Measurements from ENCODE around the gene GLTPD2. TPM values are rescaled to one million over a fixed set of nuclear protein-coding genes. Genes with fewer than 3 reads are reported as not detected.

Gene GLTPD2
- total and polyA plus RNA-seq, 10 of the 15 experiments (the other 5 are each of a cell fraction or from before 2014, with no cell fraction given), result 0.16 to 0.34 TPM; not detected in 8

- no peak for TF ChIP-seq EZH2 (IDR thresholded peaks at IDR 0.05; ENCODE audit: borderline replicate concordance, control insufficient read depth, low read depth, low read length)
- peak; percentile 99 for TF ChIP-seq GATAD2B (conservative IDR thresholded peaks at IDR 0.05; ENCODE audit: low read depth)
- TF ChIP-seq ZNF622 (IDR thresholded peaks at IDR 0.05), result no peak
- no peak for TF ChIP-seq E2F8 (IDR thresholded peaks at IDR 0.05; ENCODE audit: low read depth, partially characterized antibody)
- TF ChIP-seq HCFC1 (IDR thresholded peaks at IDR 0.05; ENCODE audit: low read length), result no peak
- no peak for TF ChIP-seq FOS (IDR thresholded peaks at IDR 0.05; ENCODE audit: borderline replicate concordance, extremely low read depth, insufficient read length)
- TF ChIP-seq WRNIP1 (IDR thresholded peaks at IDR 0.05; ENCODE audit: borderline replicate concordance, low read depth, low read length), result no peak
- peak; percentile 71 to 86 (median 81) for TF ChIP-seq CTCF (IDR thresholded peaks at IDR 0.05 in 2 of 3, conservative IDR thresholded peaks at IDR 0.05 in 1 of 3; ENCODE audit: control insufficient read depth in 2 of 3, extremely low read depth in 1 of 3, insufficient read depth in 1 of 3, low read depth in 3 of 3, low read length in 3 of 3)
- TF ChIP-seq E4F1 (IDR thresholded peaks at IDR 0.05; ENCODE audit: borderline replicate concordance, partially characterized antibody), result no peak
- TF ChIP-seq JUNB (IDR thresholded peaks at IDR 0.05), result no peak
- TF ChIP-seq PBX3 (IDR thresholded peaks at IDR 0.05; ENCODE audit: insufficient replicate concordance, low read depth, low read length), result no peak
- TF ChIP-seq TCF7 (IDR thresholded peaks at IDR 0.05; ENCODE audit: borderline replicate concordance), result no peak
- no peak for TF ChIP-seq PML (IDR thresholded peaks at IDR 0.05; ENCODE audit: low read length)
- TF ChIP-seq YY1 (IDR thresholded peaks at IDR 0.05; ENCODE audit: low read depth, low read length), result no peak
- no peak for TF ChIP-seq ETV6 (conservative IDR thresholded peaks at IDR 0.05 in 1 of 2, IDR thresholded peaks at IDR 0.05 in 1 of 2; ENCODE audit: borderline replicate concordance in 1 of 2, low read depth in 1 of 2)
- no peak for TF ChIP-seq FOXM1 (IDR thresholded peaks at IDR 0.05; ENCODE audit: low read depth, low read length)
Measured at GRCh38 chr17:4789951-4790704, 1.4 kb downstream of the GLTPD2 start (continued).
